Neuron (in vitro differentiated cells): Measurements from ENCODE around the gene NUTM1.
"Not testable (repeated sequence)": the region's sequence is repeated elsewhere in the genome, so short reads cannot be mapped to it uniquely, and the experiment has no call there.

Experiments
- H2AFZ ChIP-seq: one replicate; pipeline ENCODE4 v1.6.1; 2013; ENCODE audit warnings: low read depth, mild to moderate bottlenecking, inconsistent platforms, low read length, moderate library complexity
- H3K27me3 ChIP-seq: one replicate; pipeline ENCODE4 v1.6.1; 2013; ENCODE audit warnings: low read length; ENCODE audit not compliant: insufficient read depth
- H3K36me3 ChIP-seq: one replicate; pipeline ENCODE4 v1.6.1; 2013; ENCODE audit warnings: low read length; ENCODE audit not compliant: insufficient read depth
- H3K4me1 ChIP-seq: one replicate; pipeline ENCODE4 v1.6.1; 2013; ENCODE audit warnings: low read length; ENCODE audit not compliant: insufficient read depth
- H3K4me3 ChIP-seq: 2 replicates; pipeline ENCODE4 v1.5.1; 2013; ENCODE audit warnings: mild to moderate bottlenecking, low read length, moderate library complexity
- H3K9me3 ChIP-seq: one replicate; pipeline ENCODE4 v1.6.1; 2013; ENCODE audit warnings: low read length

Gene NUTM1

GRCh38 chr15:34342213-34342736 lies 840 bp upstream of the NUTM1 start:
- H3K4me1 ChIP-seq, H3K9me3 ChIP-seq, H3K27me3 ChIP-seq: not testable (repeated sequence)
- peak overlapping the region; percentile 87 for H3K4me3 ChIP-seq
- H2AFZ ChIP-seq, result peak overlapping the region; percentile 51
- H3K36me3 ChIP-seq, result peaks cover 19% of the 10 kb centered on the region

GRCh38 chr15:34347951-34348638 lies 5.0 kb downstream of the NUTM1 start:
- H2AFZ ChIP-seq, result no peak overlapping the region
- no peaks in the 10 kb centered on the region for H3K27me3 ChIP-seq
- H3K9me3 ChIP-seq, result no peaks in the 10 kb centered on the region
- no peak overlapping the region for H3K4me3 ChIP-seq
- no peaks in the 10 kb centered on the region for H3K36me3 ChIP-seq
- no peaks in the 10 kb centered on the region for H3K4me1 ChIP-seq

GRCh38 chr15:34348735-34349300 lies 5.7 kb downstream of the NUTM1 start:
- no peaks in the 10 kb centered on the region for H3K9me3 ChIP-seq

GRCh38 chr15:34349769-34350168 lies 6.7 kb downstream of the NUTM1 start:
- no peaks in the 10 kb centered on the region for H3K27me3 ChIP-seq
- no peaks in the 10 kb centered on the region for H3K36me3 ChIP-seq
- no peaks in the 10 kb centered on the region for H3K9me3 ChIP-seq
- no peak overlapping the region for H2AFZ ChIP-seq
- no peak overlapping the region for H3K4me3 ChIP-seq
- H3K4me1 ChIP-seq, result no peaks in the 10 kb centered on the region

More at GRCh38 chr15:34348735-34349300, 5.7 kb downstream of the NUTM1 start:
- no peaks in the 10 kb centered on the region for H3K36me3 ChIP-seq
- no peaks in the 10 kb centered on the region for H3K27me3 ChIP-seq
- no peaks in the 10 kb centered on the region for H3K4me1 ChIP-seq
- no peak overlapping the region for H2AFZ ChIP-seq
- no peak overlapping the region for H3K4me3 ChIP-seq

- H2AFZ ChIP-seq, H3K4me1 ChIP-seq, H3K4me3 ChIP-seq, H3K9me3 ChIP-seq, H3K36me3 ChIP-seq, H3K27me3 ChIP-seq: not testable (repeated sequence)
Measured at GRCh38 chr15:34352996-34353395, 9.9 kb downstream of the NUTM1 start.

GRCh38 chr15:34353627-34354026 lies 10.5 kb downstream of the NUTM1 start:
- no peak overlapping the region for H3K4me3 ChIP-seq
- H3K36me3 ChIP-seq, result peaks cover 2% of the 10 kb centered on the region
- H2AFZ ChIP-seq, result no peak overlapping the region
- no peaks in the 10 kb centered on the region for H3K27me3 ChIP-seq
- no peaks in the 10 kb centered on the region for H3K4me1 ChIP-seq
- H3K9me3 ChIP-seq, result no peaks in the 10 kb centered on the region

- Histone ChIP-seq H3K4me3 (no peak overlapping the region), H3K27me3 (no peaks in the 10 kb centered on the region), H2AFZ (no peak overlapping the region), H3K4me1 (no peaks in the 10 kb centered on the region), H3K9me3 (no peaks in the 10 kb centered on the region), H3K36me3 (peaks cover 7% of the 10 kb centered on the region)
Measured at GRCh38 chr15:34354286-34354685, 11.2 kb downstream of the NUTM1 start.

GRCh38 chr15:34355241-34355640 lies 12.1 kb downstream of the NUTM1 start:
- no peak overlapping the region for H3K4me3 ChIP-seq
- H3K36me3 ChIP-seq, result peaks cover 13% of the 10 kb centered on the region
- H3K9me3 ChIP-seq, result no peaks in the 10 kb centered on the region
- no peaks in the 10 kb centered on the region for H3K4me1 ChIP-seq
- no peaks in the 10 kb centered on the region for H3K27me3 ChIP-seq
- H2AFZ ChIP-seq, result no peak overlapping the region

GRCh38 chr15:34357653-34358052 lies 14.5 kb downstream of the NUTM1 start:
- no peaks in the 10 kb centered on the region for H3K27me3 ChIP-seq
- peaks cover 15% of the 10 kb centered on the region for H3K36me3 ChIP-seq
- H3K4me1 ChIP-seq, result no peaks in the 10 kb centered on the region
- no peak overlapping the region for H2AFZ ChIP-seq
- no peaks in the 10 kb centered on the region for H3K9me3 ChIP-seq
- H3K4me3 ChIP-seq, result no peak overlapping the region

- Histone ChIP-seq H3K36me3 (peaks cover 17% of the 10 kb centered on the region), H3K9me3 (no peaks in the 10 kb centered on the region), H3K27me3 (no peaks in the 10 kb centered on the region), H3K4me3 (no peak overlapping the region), H3K4me1 (no peaks in the 10 kb centered on the region), H2AFZ (no peak overlapping the region)
Measured at GRCh38 chr15:34358367-34358766, 15.3 kb downstream of the NUTM1 start.

- Histone ChIP-seq H3K9me3 (no peaks in the 10 kb centered on the region), H3K27me3 (no peaks in the 10 kb centered on the region), H2AFZ (no peak overlapping the region), H3K4me3 (no peak overlapping the region), H3K4me1 (no peaks in the 10 kb centered on the region), H3K36me3 (peaks cover 18% of the 10 kb centered on the region)
Measured at GRCh38 chr15:34358948-34359347, 15.8 kb downstream of the NUTM1 start.

GRCh38 chr15:34359416-34359815 lies 16.3 kb downstream of the NUTM1 start:
- Histone ChIP-seq H3K4me1 (no peaks in the 10 kb centered on the region), H3K27me3 (no peaks in the 10 kb centered on the region), H3K4me3 (no peak overlapping the region), H3K36me3 (peaks cover 20% of the 10 kb centered on the region), H3K9me3 (no peaks in the 10 kb centered on the region), H2AFZ (no peak overlapping the region)

GRCh38 chr15:34360298-34360697 lies 17.2 kb downstream of the NUTM1 start:
- H3K4me3 ChIP-seq, result no peak overlapping the region
- no peaks in the 10 kb centered on the region for H3K27me3 ChIP-seq
- H3K9me3 ChIP-seq, result no peaks in the 10 kb centered on the region
- peaks cover 20% of the 10 kb centered on the region for H3K36me3 ChIP-seq
- H2AFZ ChIP-seq, result no peak overlapping the region
- H3K4me1 ChIP-seq, result no peaks in the 10 kb centered on the region
